OCI-LY3 (cell line): ENCODE data around the gene NABP2.

Source experiments
- H2AFZ ChIP-seq: fragments of 200-600, 300-600 bp; shearing (Covaris generic); 2 replicates; pipeline ENCODE4 v1.6.0; 2014; ENCODE audit warnings: antibody characterized with exemption, low read depth, low read length
- H3K27ac ChIP-seq: fragments of 200-600, 300-600 bp; sonication (generic); 2 replicates; pipeline ENCODE4 v1.5.1; 2014; ENCODE audit warnings: mild to moderate bottlenecking, low read length, moderate library complexity, mixed read lengths
- H3K27me3 ChIP-seq: fragments of 200-600, 300-600 bp; sonication (generic); 2 replicates; pipeline ENCODE4 v1.6.1; 2014; ENCODE audit warnings: low read depth, low read length, mixed read lengths
- H3K36me3 ChIP-seq: fragments of 200-600, 300-600 bp; sonication (generic); replicated peaks from 2 replicates; pipeline ENCODE3; 2014; ENCODE audit warnings: low read depth, low read length, mixed read lengths
- H3K4me1 ChIP-seq: fragments of 300-600, 200-600 bp; sonication (generic); 2 replicates; pipeline ENCODE4 v1.6.1; 2014; ENCODE audit warnings: low read length, mixed read lengths
- H3K4me2 ChIP-seq: fragments of 200-600, 300-600 bp; sonication (generic); 2 replicates; pipeline ENCODE4 v1.6.1; 2014; ENCODE audit warnings: low read length, mixed read lengths
- H3K4me3 ChIP-seq: fragments of 300-600, 200-600 bp; sonication (generic); 2 replicates; pipeline ENCODE4 v1.5.1; 2014; ENCODE audit warnings: antibody characterized with exemption, mild to moderate bottlenecking, low read length, moderate library complexity
- H3K79me2 ChIP-seq: fragments of 300-600, 200-600 bp; shearing (Covaris generic); 2 replicates; pipeline ENCODE4 v1.6.1; 2014; ENCODE audit warnings: mild to moderate bottlenecking, low read length, mixed read lengths
- H3K9ac ChIP-seq: fragments of 300-600, 200-600 bp; shearing (Covaris generic); 2 replicates; pipeline ENCODE4 v1.6.0; 2014; ENCODE audit warnings: mild to moderate bottlenecking, low read length, moderate library complexity
- H3K9me3 ChIP-seq: fragments of 200-600, 300-600 bp; shearing (Covaris generic); 2 replicates; pipeline ENCODE4 v1.6.1; 2014; ENCODE audit warnings: low read length, mixed read lengths; ENCODE audit not compliant: insufficient read depth
- H4K20me1 ChIP-seq: fragments of 200-600, 300-600 bp; sonication (generic); 2 replicates; pipeline ENCODE4 v1.6.1; 2016; ENCODE audit warnings: low read length, mixed read lengths; ENCODE audit not compliant: insufficient read depth
- CTCF ChIP-seq: fragments of 200-600, 300-600 bp; sonication (generic); IDR thresholded peaks from 2 replicates; pipeline ENCODE4 v1.5.1; 2014; ENCODE audit warnings: antibody characterized with exemption, low read length, low read depth
- EZH2phosphoT487 ChIP-seq: fragments of 200-600 bp; shearing (Covaris generic); IDR thresholded peaks from 2 replicates; pipeline ENCODE4 v1.6.1; 2018; ENCODE audit warnings: antibody characterized with exemption, mixed run types, low read depth

Gene NABP2

GRCh38 chr12:56236985-56237384 is 12.8 kb downstream of the NABP2 start:
- peaks cover 11% of the 10 kb centered on the region for H3K36me3 ChIP-seq
- no peak overlapping the region for H3K9ac ChIP-seq
- H2AFZ ChIP-seq: no peak overlapping the region
- no peaks in the 10 kb centered on the region for H3K79me2 ChIP-seq
- H3K27ac ChIP-seq: no peak overlapping the region
- H3K4me1 ChIP-seq: no peaks in the 10 kb centered on the region
- TF ChIP-seq CTCF (no peak), EZH2phosphoT487 (no peak)
- no peak overlapping the region for H3K4me3 ChIP-seq
- no peaks in the 10 kb centered on the region for H4K20me1 ChIP-seq
- H3K4me2 ChIP-seq: no peak overlapping the region
- no peaks in the 10 kb centered on the region for H3K9me3 ChIP-seq
- no peaks in the 10 kb centered on the region for H3K27me3 ChIP-seq

GRCh38 chr12:56237552-56237951 is 13.4 kb downstream of the NABP2 start:
- TF ChIP-seq CTCF (no peak), EZH2phosphoT487 (no peak)
- Histone ChIP-seq H3K9ac (no peak overlapping the region), H3K27me3 (no peaks in the 10 kb centered on the region), H3K9me3 (no peaks in the 10 kb centered on the region), H3K4me2 (no peak overlapping the region), H2AFZ (no peak overlapping the region), H3K36me3 (peaks cover 16% of the 10 kb centered on the region), H3K4me3 (no peak overlapping the region), H4K20me1 (no peaks in the 10 kb centered on the region), H3K79me2 (no peaks in the 10 kb centered on the region), H3K27ac (no peak overlapping the region), H3K4me1 (no peaks in the 10 kb centered on the region)

DNA sequence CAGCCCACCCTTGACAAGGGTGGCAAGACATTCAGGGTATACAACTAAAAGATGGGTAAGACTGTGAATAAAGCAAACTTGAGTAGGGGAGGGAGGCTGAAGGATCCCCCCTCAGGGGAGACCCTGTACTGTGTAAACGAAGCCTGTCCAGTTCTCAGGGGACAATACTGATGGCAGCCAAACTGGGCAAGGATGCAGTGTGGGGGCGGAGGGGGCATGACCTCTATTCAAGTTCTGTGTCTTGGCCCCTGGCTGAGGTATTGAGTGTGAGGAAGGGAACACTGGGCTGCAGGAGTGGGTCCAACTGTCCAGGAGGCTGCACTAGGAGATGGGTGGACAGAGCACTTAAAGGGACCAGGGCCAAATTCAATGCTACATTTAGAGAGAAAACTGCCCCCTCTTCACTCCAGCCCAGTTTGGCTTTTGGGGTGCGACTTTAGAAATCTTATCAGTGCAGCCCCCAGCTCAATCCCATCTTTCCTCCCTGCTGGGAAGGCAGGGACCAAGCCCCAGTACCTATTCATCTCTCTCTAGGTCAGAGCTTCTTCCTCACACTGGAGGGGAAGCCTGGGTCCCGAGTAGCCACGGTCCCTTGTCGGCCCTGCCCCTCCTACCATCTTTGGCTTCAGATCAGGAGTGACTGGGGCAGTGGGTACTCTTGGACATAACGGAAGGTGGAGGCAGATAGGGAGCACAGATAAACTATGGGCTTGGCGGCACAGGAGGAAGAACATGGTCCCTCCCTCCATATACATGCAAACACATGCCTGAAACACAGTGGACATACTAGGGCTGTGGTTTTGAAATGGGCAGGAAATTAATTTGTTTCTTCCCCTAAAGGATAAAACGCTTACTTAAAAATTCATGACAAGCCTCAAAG is 17.5 kb downstream of the NABP2 start:
- H2AFZ ChIP-seq: no peak overlapping the region
- no peak overlapping the region for H3K4me3 ChIP-seq
- no peak overlapping the region for H3K4me2 ChIP-seq
- H3K9me3 ChIP-seq: no peaks in the 10 kb centered on the region
- no peaks in the 10 kb centered on the region for H3K27me3 ChIP-seq
- H3K9ac ChIP-seq: no peak overlapping the region
- H3K27ac ChIP-seq: no peak overlapping the region
- H3K79me2 ChIP-seq: no peaks in the 10 kb centered on the region
- no peak for TF ChIP-seq EZH2phosphoT487
- no peak for TF ChIP-seq CTCF
- no peaks in the 10 kb centered on the region for H4K20me1 ChIP-seq
- no peaks in the 10 kb centered on the region for H3K4me1 ChIP-seq
- peaks cover 36% of the 10 kb centered on the region for H3K36me3 ChIP-seq

- H3K36me3 ChIP-seq: peaks cover 42% of the 10 kb centered on the region
- no peak overlapping the region for H3K4me3 ChIP-seq
- no peaks in the 10 kb centered on the region for H4K20me1 ChIP-seq
- no peak overlapping the region for H3K27ac ChIP-seq
- no peak overlapping the region for H2AFZ ChIP-seq
- no peaks in the 10 kb centered on the region for H3K79me2 ChIP-seq
- TF ChIP-seq CTCF (no peak), EZH2phosphoT487 (no peak)
- no peaks in the 10 kb centered on the region for H3K4me1 ChIP-seq
- H3K9me3 ChIP-seq: no peaks in the 10 kb centered on the region
- H3K4me2 ChIP-seq: no peak overlapping the region
- H3K27me3 ChIP-seq: no peaks in the 10 kb centered on the region
- no peak overlapping the region for H3K9ac ChIP-seq
These were observed 18.8 kb downstream of the NABP2 start for GRCh38 chr12:56242986-56243385.
